Measurements from ENCODE around the gene KRT5.

GRCh38 chr12:52487211-52487610 lies 33.0 kb downstream of the KRT5 start:
- TF ChIP-seq, protein P1, sequence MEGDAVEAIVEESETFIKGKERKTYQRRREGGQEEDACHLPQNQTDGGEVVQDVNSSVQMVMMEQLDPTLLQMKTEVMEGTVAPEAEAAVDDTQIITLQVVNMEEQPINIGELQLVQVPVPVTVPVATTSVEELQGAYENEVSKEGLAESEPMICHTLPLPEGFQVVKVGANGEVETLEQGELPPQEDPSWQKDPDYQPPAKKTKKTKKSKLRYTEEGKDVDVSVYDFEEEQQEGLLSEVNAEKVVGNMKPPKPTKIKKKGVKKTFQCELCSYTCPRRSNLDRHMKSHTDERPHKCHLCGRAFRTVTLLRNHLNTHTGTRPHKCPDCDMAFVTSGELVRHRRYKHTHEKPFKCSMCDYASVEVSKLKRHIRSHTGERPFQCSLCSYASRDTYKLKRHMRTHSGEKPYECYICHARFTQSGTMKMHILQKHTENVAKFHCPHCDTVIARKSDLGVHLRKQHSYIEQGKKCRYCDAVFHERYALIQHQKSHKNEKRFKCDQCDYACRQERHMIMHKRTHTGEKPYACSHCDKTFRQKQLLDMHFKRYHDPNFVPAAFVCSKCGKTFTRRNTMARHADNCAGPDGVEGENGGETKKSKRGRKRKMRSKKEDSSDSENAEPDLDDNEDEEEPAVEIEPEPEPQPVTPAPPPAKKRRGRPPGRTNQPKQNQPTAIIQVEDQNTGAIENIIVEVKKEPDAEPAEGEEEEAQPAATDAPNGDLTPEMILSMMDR (conservative IDR thresholded peaks at IDR 0.05 in 1 of 2, IDR thresholded peaks at IDR 0.05 in 1 of 2; ENCODE audit: low read depth in 1 of 2, low read length in 2 of 2): no peak
- TF ChIP-seq EZH2 (IDR thresholded peaks at IDR 0.05; ENCODE audit: low read length, missing control alignments): no peak
